HFFc6 (cell line): ENCODE results near the gene PRELID1. TPM values are rescaled to one million over a fixed set of nuclear protein-coding genes. Genes with fewer than 3 reads are reported as not detected.

ENCODE experiments used
- DNase-seq: peaks from one replicate; pipeline ENCODE4 v3.0.0-alpha.2; 2018
- H3K27ac Mint-ChIP-seq: 2 replicates; pipeline ENCODE4 v1.8.0; 2020; ENCODE audit warnings: mild to moderate bottlenecking, mixed read lengths
- H3K27me3 Mint-ChIP-seq: 2 replicates; pipeline ENCODE4 v1.8.0; 2021; ENCODE audit warnings: mild to moderate bottlenecking, moderate library complexity, mixed read lengths; ENCODE audit not compliant: insufficient read depth
- H3K36me3 Mint-ChIP-seq: 2 replicates; pipeline ENCODE4 v1.8.0; 2021; ENCODE audit warnings: low read depth, mixed read lengths
- H3K4me1 Mint-ChIP-seq: 2 replicates; pipeline ENCODE4 v1.8.0; 2020; ENCODE audit warnings: low read depth, mixed read lengths
- H3K4me3 Mint-ChIP-seq: 2 replicates; pipeline ENCODE4 v1.8.0; 2020; ENCODE audit warnings: mild to moderate bottlenecking, moderate library complexity, mixed read lengths
- H3K9me3 Mint-ChIP-seq: 2 replicates; pipeline ENCODE4 v1.8.0; 2020; ENCODE audit warnings: mild to moderate bottlenecking, mixed read lengths
- total RNA-seq, 6 experiments: library from RNA; stranded (reverse); fragmentation: NEBNext Ultra II Directional; extraction: Animal tissue kit (Norgen Biotek cat#: 25700); gene quantifications; 2 replicates in 1 of 6; 3 replicates in 5 of 6; pipeline ENCODE4 v1.2.3, GENCODE V29; 2021
- TF ChIP-seq, protein P1 (sequence below): fragments of 200-600 bp; sonication (generic); IDR thresholded peaks from 2 replicates; pipeline ENCODE4 v1.5.0; 2021; ENCODE audit warnings: antibody characterized with exemption, mild to moderate bottlenecking

Gene PRELID1
- total RNA-seq, 6 experiments from 2014 or later: 182 to 225 (median 217) TPM

DNA sequence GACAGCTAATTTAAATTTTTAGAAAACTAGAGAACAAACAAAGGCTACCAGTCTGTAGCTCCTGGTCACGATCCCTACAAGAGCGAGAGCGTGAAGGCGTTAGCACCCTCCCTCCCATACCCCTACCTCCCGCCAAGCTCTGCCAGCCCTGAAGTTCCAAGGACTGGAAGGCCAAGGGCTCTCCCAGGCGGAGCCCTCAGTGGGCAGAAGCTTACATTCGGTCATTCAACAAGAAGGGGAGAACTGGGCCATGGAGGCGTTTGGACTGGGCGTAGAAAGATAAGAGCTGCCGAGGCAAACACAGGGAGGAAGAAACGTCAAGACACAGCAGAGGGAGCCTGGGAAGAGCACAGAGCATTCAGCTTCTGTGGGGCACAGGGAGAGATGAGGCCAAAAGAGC is 5.1 kb downstream of the PRELID1 start:
- no peak for DNase-seq
- Mint-ChIP-seq H3K9me3 (no peaks in the 10 kb centered on the region), H3K4me1 (peaks cover 55% of the 10 kb centered on the region), H3K4me3 (no peak overlapping the region), H3K27ac (no peak overlapping the region; the same call in 1 of the 2 replicates), H3K36me3 (peaks cover 38% of the 10 kb centered on the region), H3K27me3 (peaks cover 20% of the 10 kb centered on the region)
- TF ChIP-seq, protein P1, sequence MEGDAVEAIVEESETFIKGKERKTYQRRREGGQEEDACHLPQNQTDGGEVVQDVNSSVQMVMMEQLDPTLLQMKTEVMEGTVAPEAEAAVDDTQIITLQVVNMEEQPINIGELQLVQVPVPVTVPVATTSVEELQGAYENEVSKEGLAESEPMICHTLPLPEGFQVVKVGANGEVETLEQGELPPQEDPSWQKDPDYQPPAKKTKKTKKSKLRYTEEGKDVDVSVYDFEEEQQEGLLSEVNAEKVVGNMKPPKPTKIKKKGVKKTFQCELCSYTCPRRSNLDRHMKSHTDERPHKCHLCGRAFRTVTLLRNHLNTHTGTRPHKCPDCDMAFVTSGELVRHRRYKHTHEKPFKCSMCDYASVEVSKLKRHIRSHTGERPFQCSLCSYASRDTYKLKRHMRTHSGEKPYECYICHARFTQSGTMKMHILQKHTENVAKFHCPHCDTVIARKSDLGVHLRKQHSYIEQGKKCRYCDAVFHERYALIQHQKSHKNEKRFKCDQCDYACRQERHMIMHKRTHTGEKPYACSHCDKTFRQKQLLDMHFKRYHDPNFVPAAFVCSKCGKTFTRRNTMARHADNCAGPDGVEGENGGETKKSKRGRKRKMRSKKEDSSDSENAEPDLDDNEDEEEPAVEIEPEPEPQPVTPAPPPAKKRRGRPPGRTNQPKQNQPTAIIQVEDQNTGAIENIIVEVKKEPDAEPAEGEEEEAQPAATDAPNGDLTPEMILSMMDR: no peak

DNA sequence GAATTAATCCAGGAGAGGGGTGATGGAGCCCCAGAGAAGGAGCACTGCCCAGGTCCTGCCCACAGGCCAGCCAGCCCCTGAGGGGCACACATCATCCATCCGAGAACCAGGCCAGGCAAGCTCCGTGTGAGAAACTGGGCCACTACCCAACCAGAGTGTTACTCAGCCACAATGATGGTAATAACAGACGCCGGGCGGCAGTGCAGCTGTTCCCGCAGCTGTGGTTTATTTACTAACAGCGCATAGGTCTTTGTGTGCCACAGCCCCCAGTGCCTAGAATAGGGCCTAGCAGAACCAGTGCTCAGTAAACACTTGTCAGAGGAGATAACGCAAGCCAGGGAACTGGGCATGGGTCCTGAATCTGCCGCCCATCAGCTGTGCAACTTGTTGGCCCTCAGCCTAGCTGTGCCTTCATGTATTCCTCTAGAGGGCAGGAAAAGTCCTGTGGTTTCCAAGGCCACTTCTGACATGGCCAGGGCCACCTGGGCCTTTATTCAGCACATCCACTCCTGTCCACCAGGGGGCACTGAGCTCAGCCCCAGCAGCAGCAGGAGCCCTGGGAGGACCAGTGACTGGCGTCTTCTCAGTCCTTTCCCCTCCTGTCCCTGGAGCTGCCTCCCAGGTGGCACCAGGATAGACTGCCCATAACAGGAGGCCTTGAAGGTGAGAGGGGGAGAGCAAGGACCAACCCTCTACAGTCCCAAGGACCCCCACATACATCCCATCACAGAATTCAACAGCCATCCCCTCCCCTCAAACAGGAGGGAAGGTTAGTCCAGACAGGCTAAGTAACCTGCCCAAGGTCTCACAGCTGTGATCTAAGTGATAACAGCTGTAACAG is 6.0 kb downstream of the PRELID1 start:
- H3K4me1 Mint-ChIP-seq: peaks cover 48% of the 10 kb centered on the region
- peak overlapping the region; percentile 62; the same call in 1 of the 2 replicates for H3K27ac Mint-ChIP-seq
- peak; percentile 68 for DNase-seq
- H3K4me3 Mint-ChIP-seq: peak overlapping the region; percentile 90
- TF ChIP-seq, protein P1: peak; percentile 96
- peaks cover 30% of the 10 kb centered on the region for H3K36me3 Mint-ChIP-seq
- peaks cover 16% of the 10 kb centered on the region for H3K27me3 Mint-ChIP-seq
- no peaks in the 10 kb centered on the region for H3K9me3 Mint-ChIP-seq

DNA sequence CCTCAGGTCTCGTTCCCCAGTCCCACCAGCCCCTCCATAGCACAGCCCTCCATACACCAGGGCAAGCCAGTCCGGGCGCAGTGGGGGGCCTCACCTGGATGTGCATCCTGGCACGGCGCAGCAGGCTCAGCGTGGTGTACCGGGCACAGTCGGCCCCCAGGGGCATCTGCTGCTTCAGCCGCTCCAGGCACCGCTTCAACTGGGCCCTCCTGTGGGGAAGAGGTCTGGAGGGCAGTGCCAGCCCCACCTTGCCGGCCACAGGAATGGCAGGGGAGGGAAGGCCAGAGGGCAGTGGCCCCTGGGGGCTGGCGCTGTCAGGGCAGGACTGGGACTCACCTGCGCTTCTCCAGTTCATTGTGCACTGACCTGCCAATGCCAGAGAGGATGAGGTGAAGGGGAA is 6.7 kb downstream of the PRELID1 start:
- peaks cover 12% of the 10 kb centered on the region for H3K27me3 Mint-ChIP-seq
- H3K36me3 Mint-ChIP-seq: peaks cover 23% of the 10 kb centered on the region
- H3K4me1 Mint-ChIP-seq: peaks cover 40% of the 10 kb centered on the region
- no peaks in the 10 kb centered on the region for H3K9me3 Mint-ChIP-seq
- H3K4me3 Mint-ChIP-seq: peak overlapping the region; percentile 90
- DNase-seq: no peak
- no peak overlapping the region; the same call in 1 of the 2 replicates for H3K27ac Mint-ChIP-seq
- TF ChIP-seq, protein P1: no peak

DNA sequence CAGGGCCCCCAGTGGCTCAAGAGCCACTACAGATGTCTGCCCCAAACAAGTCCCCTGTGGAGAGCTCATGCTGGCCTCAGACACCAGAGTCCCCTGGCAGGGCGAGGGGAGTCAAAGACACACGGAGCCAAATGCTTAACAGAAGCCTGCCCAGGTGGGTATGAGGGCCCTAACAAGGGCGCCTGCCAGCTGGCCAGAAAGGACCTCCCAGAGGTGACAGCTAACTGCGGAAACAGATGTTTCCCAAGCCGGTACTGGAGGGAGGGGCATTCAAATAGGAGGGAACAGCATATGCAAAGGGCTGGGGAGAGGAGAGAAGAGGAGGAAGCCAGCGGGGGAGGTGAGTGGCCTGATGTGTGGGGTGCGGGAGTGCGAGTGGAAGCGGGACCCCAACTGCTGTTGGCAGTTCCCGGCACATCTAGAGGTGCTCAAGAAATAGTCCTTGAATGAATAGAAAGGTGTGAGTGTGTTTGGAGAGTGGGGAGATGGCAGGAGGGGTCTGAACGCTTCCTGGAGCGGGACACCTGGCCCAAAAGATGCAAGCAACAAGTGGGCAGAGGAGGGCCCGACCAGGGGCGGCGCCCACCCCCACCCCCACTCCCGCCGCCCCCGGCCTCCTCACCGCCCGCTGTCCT is 7.3 kb downstream of the PRELID1 start:
- no peak for DNase-seq
- Mint-ChIP-seq H3K27ac (peak overlapping the region; percentile 59; the same call in 1 of the 2 replicates), H3K4me3 (peak overlapping the region; percentile 90), H3K36me3 (peaks cover 17% of the 10 kb centered on the region), H3K4me1 (peaks cover 35% of the 10 kb centered on the region), H3K9me3 (no peaks in the 10 kb centered on the region), H3K27me3 (peaks cover 12% of the 10 kb centered on the region)
- TF ChIP-seq, protein P1: no peak

DNA sequence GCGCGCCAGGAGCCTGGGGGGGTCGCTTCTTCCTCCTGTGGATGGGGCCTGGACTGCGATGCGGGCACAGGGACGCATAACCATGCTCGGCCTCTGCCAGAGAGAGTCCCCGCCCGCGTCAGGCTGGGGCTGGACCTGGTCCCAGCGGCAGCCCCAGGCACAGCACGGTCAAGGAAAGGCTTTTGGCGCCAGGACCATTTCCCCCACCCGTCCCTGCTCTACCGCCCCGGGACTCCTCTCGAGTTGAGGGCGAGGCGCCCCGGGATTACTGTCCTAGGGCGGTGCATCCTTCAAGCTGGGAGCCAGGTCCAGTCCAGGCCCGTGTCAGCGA is 7.8 kb downstream of the PRELID1 start:
- peaks cover 8% of the 10 kb centered on the region; the same call in 1 of the 2 replicates for H3K27me3 Mint-ChIP-seq
- DNase-seq: no peak
- H3K4me3 Mint-ChIP-seq: peak overlapping the region; percentile 90
- H3K27ac Mint-ChIP-seq: peak overlapping the region; percentile 85; the same call in 1 of the 2 replicates
- peaks cover 13% of the 10 kb centered on the region for H3K36me3 Mint-ChIP-seq
- peaks cover 30% of the 10 kb centered on the region for H3K4me1 Mint-ChIP-seq
- no peaks in the 10 kb centered on the region for H3K9me3 Mint-ChIP-seq
- TF ChIP-seq, protein P1: no peak
